ENCODE data around the gene NLRP4. TPM values are rescaled to one million over a fixed set of nuclear protein-coding genes. Genes with fewer than 3 reads are reported as not detected.

NLRP4 gene
- total RNA-seq, 1 donor from 2014 or later = not detected

GRCh38 chr19:55830656-55831055, 5.7 kb upstream of the NLRP4 start:
- Histone ChIP-seq H3F3A (ENCODE audit: low read depth) (no peaks in the 10 kb centered on the region), H3K4me3 (no peak overlapping the region), H3K9ac (no peak overlapping the region), H3K27me3 (no peaks in the 10 kb centered on the region), H3K4me2 (no peak overlapping the region), H3K27ac (no peak overlapping the region), H3K4me1 (no peaks in the 10 kb centered on the region), H3K9me3 (ENCODE audit: low read depth) (peaks cover 32% of the 10 kb centered on the region), H3K36me3 (no peaks in the 10 kb centered on the region), H4K20me1 (ENCODE audit: low read depth) (no peaks in the 10 kb centered on the region), H2AFZ (replicated peaks) (no peak overlapping the region), H3K79me2 (ENCODE audit: low read depth) (no peaks in the 10 kb centered on the region)
- Mint-ChIP-seq H3K27me3 (ENCODE audit: insufficient read depth, low read depth) (no peaks in the 10 kb centered on the region), H3K9me3 (peaks cover 16% of the 10 kb centered on the region), H3K4me1 (no peaks in the 10 kb centered on the region), H3K36me3 (no peaks in the 10 kb centered on the region), H3K4me3 (no peak overlapping the region), H3K27ac (no peak overlapping the region)
- DNase-seq (ENCODE audit: low spot score) = no peak
- no peak for TF ChIP-seq CTCF (IDR thresholded peaks at IDR 0.05)
- TF ChIP-seq EZH2phosphoT487 (IDR thresholded peaks at IDR 0.05) = no peak
- no peak for TF ChIP-seq EZH2 (IDR thresholded peaks at IDR 0.05)

- Histone ChIP-seq H3K27ac (no peak within 1 kb of the TSS), H3K9me3 (ENCODE audit: low read depth) (peaks cover 37% of the 10 kb centered on the region), H2AFZ (replicated peaks) (no peak within 1 kb of the TSS), H3K4me2 (no peak within 1 kb of the TSS), H3K4me1 (no peaks in the 10 kb centered on the region), H3K79me2 (ENCODE audit: low read depth) (no peaks in the 10 kb centered on the region), H3K36me3 (no peaks in the 10 kb centered on the region), H3K9ac (no peak within 1 kb of the TSS), H3K27me3 (no peaks in the 10 kb centered on the region), H3K4me3 (no peak within 1 kb of the TSS), H4K20me1 (ENCODE audit: low read depth) (no peaks in the 10 kb centered on the region), H3F3A (ENCODE audit: low read depth) (no peaks in the 10 kb centered on the region)
- Mint-ChIP-seq H3K27ac (no peak within 1 kb of the TSS), H3K36me3 (no peaks in the 10 kb centered on the region), H3K27me3 (ENCODE audit: insufficient read depth, low read depth) (no peaks in the 10 kb centered on the region), H3K4me3 (no peak within 1 kb of the TSS), H3K4me1 (no peaks in the 10 kb centered on the region), H3K9me3 (peaks cover 22% of the 10 kb centered on the region)
- TF ChIP-seq EZH2 (IDR thresholded peaks at IDR 0.05) (no peak), EZH2phosphoT487 (IDR thresholded peaks at IDR 0.05) (no peak), CTCF (IDR thresholded peaks at IDR 0.05) (no peak)
- no peak for DNase-seq (ENCODE audit: low spot score)
Measured at GRCh38 chr19:55831846-55832245, 4.5 kb upstream of the NLRP4 start, which contains the start of gene NLRP11. TSS of gene NLRP11 (minus strand) at chr19:55831999. CDS start at chr19:55818174, 13,825 bp downstream.

- peaks cover 24% of the 10 kb centered on the region for H3K9me3 Mint-ChIP-seq
- H3K27ac Mint-ChIP-seq = no peak overlapping the region
- no peaks in the 10 kb centered on the region for H3K36me3 Mint-ChIP-seq
- Histone ChIP-seq H3K4me2 (no peak overlapping the region), H3K36me3 (no peaks in the 10 kb centered on the region), H2AFZ (replicated peaks) (no peak overlapping the region), H3K79me2 (ENCODE audit: low read depth) (no peaks in the 10 kb centered on the region), H3K27me3 (no peaks in the 10 kb centered on the region), H3K9ac (no peak overlapping the region), H3K27ac (no peak overlapping the region), H3K4me3 (no peak overlapping the region), H3F3A (ENCODE audit: low read depth) (no peaks in the 10 kb centered on the region), H4K20me1 (ENCODE audit: low read depth) (no peaks in the 10 kb centered on the region), H3K9me3 (ENCODE audit: low read depth) (peaks cover 37% of the 10 kb centered on the region), H3K4me1 (no peaks in the 10 kb centered on the region)
- no peaks in the 10 kb centered on the region for H3K27me3 Mint-ChIP-seq (ENCODE audit: insufficient read depth, low read depth)
- TF ChIP-seq CTCF (IDR thresholded peaks at IDR 0.05) (no peak), EZH2 (IDR thresholded peaks at IDR 0.05) (no peak), EZH2phosphoT487 (IDR thresholded peaks at IDR 0.05) (no peak)
- no peak for DNase-seq (ENCODE audit: low spot score)
- H3K4me3 Mint-ChIP-seq = no peak overlapping the region
- H3K4me1 Mint-ChIP-seq = no peaks in the 10 kb centered on the region
Measured at GRCh38 chr19:55832676-55833075, 3.7 kb upstream of the NLRP4 start.

Measured in neural progenitor cell (in vitro differentiated cells).